ENCODE results near the gene ARF6. TPM values are rescaled to one million over a fixed set of nuclear protein-coding genes. Genes with fewer than 3 reads are reported as not detected.

Gene ARF6
- polyA plus RNA-seq, 1 donor (not counting 4 experiments of a cell fraction or from before 2014, with no cell fraction given): 53.4 TPM

GRCh38 chr14:49945448-49946319, 52.8 kb downstream of the ARF6 start:
- no peak overlapping the region for H3K4me2 ChIP-seq (ENCODE audit: control insufficient read depth, extremely low read depth, insufficient read depth, low read depth, low read length)
- dilution Hi-C loops (cut with MboI; ENCODE audit: extremely low pct_ligation_motif_present, low sequenced_read_pairs): no loop called here
- H3K9me3 ChIP-seq (ENCODE audit: control insufficient read depth, low read depth, low read length): no peaks in the 10 kb centered on the region
- H3K4me1 ChIP-seq (ENCODE audit: control insufficient read depth, extremely low read depth, insufficient read depth, low read length): peaks cover 26% of the 10 kb centered on the region
- H3K4me3 ChIP-seq (ENCODE audit: control insufficient read depth in 2 of 3, extremely low read depth in 1 of 3, insufficient read depth in 2 of 3, low read depth in 1 of 3, low read length in 3 of 3): no peak overlapping the region
- DNase-seq (ENCODE audit: low read depth, low spot score): no peak
- H2AFZ ChIP-seq (ENCODE audit: control insufficient read depth, low read length): no peak overlapping the region
- H3K9ac ChIP-seq (ENCODE audit: control insufficient read depth, extremely low read depth, insufficient read depth, low read length): no peak overlapping the region
- no peaks in the 10 kb centered on the region for H3K79me2 ChIP-seq (ENCODE audit: control insufficient read depth, insufficient read depth, low read length)
- no peaks in the 10 kb centered on the region for H3K9me1 ChIP-seq (ENCODE audit: control insufficient read depth, extremely low read depth, insufficient read depth, low read length)
- no peaks in the 10 kb centered on the region for H4K20me1 ChIP-seq (ENCODE audit: control insufficient read depth, extremely low read depth, insufficient read depth, low read length)
- no peak for FAIRE-seq
- no peaks in the 10 kb centered on the region for H3K36me3 ChIP-seq (ENCODE audit: control insufficient read depth in 2 of 2, extremely low read depth in 1 of 2, insufficient read depth in 2 of 2, low read length in 2 of 2)
- TF ChIP-seq CTCF (optimal IDR thresholded peaks at IDR 0.05 in 1 of 3, IDR thresholded peaks at IDR 0.05 in 1 of 3, conservative IDR thresholded peaks at IDR 0.05 in 1 of 3; ENCODE audit: extremely low read depth in 1 of 3, insufficient read depth in 2 of 3, low read length in 3 of 3): no peak
- no peak for TF ChIP-seq EZH2 (IDR thresholded peaks at IDR 0.05; ENCODE audit: low read length)
- H3K27me3 ChIP-seq (ENCODE audit: control insufficient read depth, extremely low read depth, insufficient read depth, low read length): no peaks in the 10 kb centered on the region
- no peak overlapping the region for H3K27ac ChIP-seq (ENCODE audit: control insufficient read depth, insufficient read depth, low read length)

Small RNA genes within 50 kb of the gene (small RNA-seq; reads per million reads assigned to genes)
- gene RF00017 (ENCODE audit: insufficient read length in 3 of 3, low read depth in 3 of 3, low replicate concordance in 1 of 3) (0 reads per million in 3 experiments), gene RN7SL2 (ENCODE audit: insufficient read length in 3 of 3, low read depth in 3 of 3, low replicate concordance in 1 of 3) (0 reads per million in 3 experiments), gene RN7SL3 (ENCODE audit: insufficient read length in 3 of 3, low read depth in 3 of 3, low replicate concordance in 1 of 3) (0.07 to 3.3 (median 0.25) reads per million in 3 experiments), gene RNU6-189P (ENCODE audit: insufficient read length in 3 of 3, low read depth in 3 of 3, low replicate concordance in 1 of 3) (0 reads per million in 3 experiments)

Other genes with a start within 250 kb of the ARF6 start
- 4.0 to 14.1 TPM (median 8.4 TPM) in 3 replicates for gene POLE2, start 204.9 kb upstream of the ARF6 start, polyA plus RNA-seq
- 0.48 to 0.54 TPM (median 0.50 TPM) in 3 replicates for gene KLHDC1, start 200.0 kb upstream of the ARF6 start, polyA plus RNA-seq
- 17.7 to 34.0 TPM (median 29.7 TPM) in 3 replicates for gene KLHDC2, start 124.9 kb upstream of the ARF6 start, polyA plus RNA-seq
- gene NEMF, start 40.3 kb upstream of the ARF6 start, polyA plus RNA-seq: 25.7 to 55.1 TPM (median 35.8 TPM) in 3 replicates
- gene VCPKMT, start 223.5 kb downstream of the ARF6 start, polyA plus RNA-seq: 4.4 to 9.4 TPM (median 5.1 TPM) in 3 replicates

Measured in keratinocyte (primary cell).